ENCODE data around the gene SHROOM3.

DNA sequence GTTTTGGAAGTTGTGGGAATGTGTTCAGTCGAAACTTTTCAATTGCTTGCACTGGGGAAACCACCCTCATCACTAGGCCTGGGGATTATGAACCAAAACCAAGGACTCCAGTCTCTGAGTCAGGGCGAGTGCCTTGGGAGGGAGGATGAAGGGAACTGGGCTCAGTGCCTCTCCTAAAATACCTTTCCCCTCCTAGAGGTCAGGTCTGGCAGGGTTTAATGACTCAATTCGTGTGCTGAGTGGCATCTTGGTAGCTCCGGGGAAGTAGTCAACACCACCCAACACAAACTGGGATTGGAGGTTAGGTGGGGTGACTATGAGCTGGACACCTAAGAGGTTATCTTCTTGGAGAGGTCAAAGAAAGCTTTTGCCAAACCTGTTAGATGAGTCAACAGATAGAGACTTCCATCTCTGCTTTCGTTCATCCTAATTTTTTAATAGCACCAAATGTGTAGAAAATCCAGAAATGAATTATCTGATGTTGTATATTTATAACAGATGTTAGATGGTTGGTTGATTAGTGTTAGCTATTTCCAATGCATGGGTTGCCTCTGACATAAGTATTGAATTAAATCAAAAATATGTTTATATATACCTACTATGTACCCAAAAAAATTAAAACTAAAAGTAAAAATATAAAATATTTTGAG lies 202.8 kb downstream of the SHROOM3 start:
- TF ChIP-seq, protein P1, sequence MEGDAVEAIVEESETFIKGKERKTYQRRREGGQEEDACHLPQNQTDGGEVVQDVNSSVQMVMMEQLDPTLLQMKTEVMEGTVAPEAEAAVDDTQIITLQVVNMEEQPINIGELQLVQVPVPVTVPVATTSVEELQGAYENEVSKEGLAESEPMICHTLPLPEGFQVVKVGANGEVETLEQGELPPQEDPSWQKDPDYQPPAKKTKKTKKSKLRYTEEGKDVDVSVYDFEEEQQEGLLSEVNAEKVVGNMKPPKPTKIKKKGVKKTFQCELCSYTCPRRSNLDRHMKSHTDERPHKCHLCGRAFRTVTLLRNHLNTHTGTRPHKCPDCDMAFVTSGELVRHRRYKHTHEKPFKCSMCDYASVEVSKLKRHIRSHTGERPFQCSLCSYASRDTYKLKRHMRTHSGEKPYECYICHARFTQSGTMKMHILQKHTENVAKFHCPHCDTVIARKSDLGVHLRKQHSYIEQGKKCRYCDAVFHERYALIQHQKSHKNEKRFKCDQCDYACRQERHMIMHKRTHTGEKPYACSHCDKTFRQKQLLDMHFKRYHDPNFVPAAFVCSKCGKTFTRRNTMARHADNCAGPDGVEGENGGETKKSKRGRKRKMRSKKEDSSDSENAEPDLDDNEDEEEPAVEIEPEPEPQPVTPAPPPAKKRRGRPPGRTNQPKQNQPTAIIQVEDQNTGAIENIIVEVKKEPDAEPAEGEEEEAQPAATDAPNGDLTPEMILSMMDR (conservative IDR thresholded peaks at IDR 0.05 in 1 of 2, IDR thresholded peaks at IDR 0.05 in 1 of 2; ENCODE audit: extremely low read depth in 1 of 2, insufficient read depth in 1 of 2, low read depth in 1 of 2, low read length in 2 of 2), result peak in 1 of 2 donors; percentile 2
- TF ChIP-seq EZH2 (IDR thresholded peaks at IDR 0.05; ENCODE audit: borderline replicate concordance, low read length), result no peak

Data from mammary epithelial cell (primary cell).